AG09309 (cell line): ENCODE results near the gene COL6A5.
"Not testable (repeated sequence)": the region's sequence is repeated elsewhere in the genome, so short reads cannot be mapped to it uniquely, and the experiment has no call there.

ENCODE experiments used
- DNase-seq: peaks from one replicate; pipeline ENCODE4 v3.0.0-alpha.2; 2010; ENCODE audit warnings: low read depth
- H3K4me3 ChIP-seq: 2 replicates; pipeline ENCODE4 v1.5.1; 2011; ENCODE audit warnings: mild to moderate bottlenecking, low read depth, low read length, moderate library complexity; ENCODE audit not compliant: control insufficient read depth
- CTCF ChIP-seq: IDR thresholded peaks from 2 replicates; pipeline ENCODE4 v1.5.1; 2011; ENCODE audit warnings: mild to moderate bottlenecking, low read depth, low read length, inconsistent platforms; ENCODE audit not compliant: insufficient read depth, control insufficient read depth; ENCODE audit errors: missing control alignments

Gene COL6A5

GRCh38 chr3:130429713-130430023 lies 84.2 kb downstream of the COL6A5 start:
- H3K4me3 ChIP-seq: no peak overlapping the region
- no peak for DNase-seq
- no peak for TF ChIP-seq CTCF

- H3K4me3 ChIP-seq: no peak overlapping the region
- no peak for TF ChIP-seq CTCF
- DNase-seq: no peak
These were observed 84.8 kb downstream of the COL6A5 start for GRCh38 chr3:130430266-130430665.

GRCh38 chr3:130432086-130432485 lies 86.6 kb downstream of the COL6A5 start:
- H3K4me3 ChIP-seq, DNase-seq: not testable (repeated sequence)

GRCh38 chr3:130433306-130433705 lies 87.8 kb downstream of the COL6A5 start:
- no peak overlapping the region for H3K4me3 ChIP-seq
- TF ChIP-seq CTCF: no peak
- DNase-seq: no peak

GRCh38 chr3:130442284-130442683 lies 96.8 kb downstream of the COL6A5 start:
- no peak for DNase-seq
- H3K4me3 ChIP-seq: no peak overlapping the region
- TF ChIP-seq CTCF: no peak

GRCh38 chr3:130446840-130447239 lies 101.4 kb downstream of the COL6A5 start:
- H3K4me3 ChIP-seq, DNase-seq: not testable (repeated sequence)

GRCh38 chr3:130448155-130448554 lies 102.7 kb downstream of the COL6A5 start:
- DNase-seq, H3K4me3 ChIP-seq: not testable (repeated sequence)

GRCh38 chr3:130456540-130456939 lies 111.1 kb downstream of the COL6A5 start:
- TF ChIP-seq CTCF: no peak
- no peak overlapping the region for H3K4me3 ChIP-seq

GRCh38 chr3:130457671-130458070 lies 112.2 kb downstream of the COL6A5 start:
- H3K4me3 ChIP-seq: no peak overlapping the region
- no peak for DNase-seq
- no peak for TF ChIP-seq CTCF

More at GRCh38 chr3:130456540-130456939, 111.1 kb downstream of the COL6A5 start:
- DNase-seq: no peak
